GM10266 (cell line): Measurements from ENCODE around the gene PHTF2.
"Not testable (repeated sequence)": the region's sequence is repeated elsewhere in the genome, so short reads cannot be mapped to it uniquely, and the experiment has no call there.

Experiments used
- DNase-seq: peaks from one replicate; pipeline ENCODE4 v3.0.0; 2012; ENCODE audit errors: extremely low spot score
- CTCF ChIP-seq: IDR thresholded peaks from 2 replicates; pipeline ENCODE4 v1.5.1; 2012; ENCODE audit warnings: mild to moderate bottlenecking, low read depth; ENCODE audit not compliant: control insufficient read depth, insufficient read depth; ENCODE audit errors: missing control alignments

The PHTF2 gene

GRCh38 chr7:77862691-77863090 is 64.1 kb downstream of the PHTF2 start:
- DNase-seq: no peak
- no peak for TF ChIP-seq CTCF

- TF ChIP-seq CTCF: no peak
- DNase-seq: no peak
Measured at GRCh38 chr7:77863860-77864259, 65.3 kb downstream of the PHTF2 start.

GRCh38 chr7:77866370-77866769 is 67.8 kb downstream of the PHTF2 start:
- DNase-seq: no peak
- TF ChIP-seq CTCF: no peak

GRCh38 chr7:77866786-77867536 is 68.4 kb downstream of the PHTF2 start:
- no peak for DNase-seq
- TF ChIP-seq CTCF: no peak

- no peak for DNase-seq
- no peak for TF ChIP-seq CTCF
Measured at GRCh38 chr7:77867537-77867865, 68.9 kb downstream of the PHTF2 start.

GRCh38 chr7:77872256-77872655 is 73.7 kb downstream of the PHTF2 start:
- DNase-seq: not testable (repeated sequence)

- not testable (repeated sequence) for DNase-seq
Measured at GRCh38 chr7:77873416-77874327, 75.1 kb downstream of the PHTF2 start.

GRCh38 chr7:77877791-77878190 is 79.2 kb downstream of the PHTF2 start:
- DNase-seq: no peak
- TF ChIP-seq CTCF: no peak
